Stimulated activated CD8-positive, alpha-beta memory T cell treated with anti-CD3 and anti-CD28 coated beads, Interleukin-15, amount 100 ng/mL, for 4 hours (primary cell): ENCODE measurements around the gene AGAP1.

Experiments
- DNase-seq, 2 donors: peaks; one replicate each; pipeline ENCODE4 v3.0.0-alpha.2; 2020; ENCODE audit warnings: low read depth in 2 of 2

Gene AGAP1

DNA sequence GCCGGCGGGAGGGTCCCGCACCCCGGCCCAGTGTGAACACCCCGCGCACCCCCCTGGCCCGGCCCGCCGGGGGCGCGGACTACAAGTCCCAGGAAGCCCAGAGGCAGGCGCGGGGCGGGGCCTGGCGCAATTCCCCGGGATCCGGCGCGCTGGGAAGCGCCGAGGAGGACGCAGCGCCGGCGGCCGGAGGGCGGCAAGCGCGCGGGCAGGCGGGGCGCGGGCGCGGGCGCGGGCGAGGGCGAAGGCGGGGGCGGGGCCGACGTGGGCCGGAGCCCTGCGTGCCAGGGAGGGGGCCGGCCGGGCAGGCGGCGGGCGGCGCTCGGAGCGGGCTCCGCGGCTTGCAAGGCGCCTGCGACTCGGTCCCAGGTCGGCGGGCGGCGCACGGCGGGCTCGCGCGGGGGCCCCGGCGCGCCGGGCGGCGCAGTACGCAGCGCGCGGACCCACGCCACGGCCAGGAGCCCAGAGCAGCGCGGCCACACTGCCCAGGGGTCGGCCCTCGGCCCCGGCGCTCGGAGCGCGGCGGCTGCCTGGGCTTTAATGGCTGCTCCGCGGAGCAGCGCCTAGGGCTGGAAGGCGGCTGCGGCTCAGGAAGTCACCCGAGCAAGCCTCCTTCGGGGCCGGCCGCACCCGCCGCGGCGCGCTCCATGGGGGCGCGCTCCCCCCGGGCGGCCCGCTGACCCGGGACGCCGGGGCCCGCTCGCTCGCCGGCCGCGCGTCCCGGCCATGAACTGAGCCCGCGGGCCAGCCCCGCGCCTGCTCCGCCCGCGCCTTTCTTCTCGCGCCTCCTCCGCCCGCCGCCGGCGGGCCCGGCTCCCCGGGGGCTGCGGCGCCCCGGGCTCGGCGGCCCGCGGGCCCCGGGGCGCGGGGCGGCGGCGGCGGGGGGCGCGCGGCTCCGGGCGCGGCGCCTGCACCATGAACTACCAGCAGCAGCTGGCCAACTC lies at the start of gene AGAP1:
Gene AGAP1, plus strand, starts transcription at position 269 of the 941 bp plus-strand sequence.
- no peak for DNase-seq

GRCh38 chr2:235444101-235444597 lies 49.7 kb upstream of the AGAP1 start:
- DNase-seq, result no peak

DNA sequence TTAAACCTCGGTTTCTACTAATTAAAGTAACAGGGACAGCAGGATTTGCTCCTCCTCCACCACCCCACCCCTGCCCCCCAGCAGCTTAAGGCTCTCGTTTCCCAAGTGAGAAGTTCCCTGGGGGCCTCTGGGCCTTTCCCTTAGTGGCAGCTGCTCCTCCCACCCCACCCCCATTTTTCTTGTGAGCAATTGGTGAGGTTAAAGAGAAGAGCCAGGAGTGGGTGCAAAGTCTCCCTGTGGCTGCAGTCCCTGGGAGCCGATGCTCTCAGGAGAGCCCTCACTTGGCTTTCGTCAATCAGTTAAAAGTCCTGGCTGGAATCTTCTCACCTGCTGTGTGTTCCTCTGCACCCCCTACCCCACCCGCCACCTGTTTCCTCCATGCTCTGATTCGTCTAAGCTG lies 48.7 kb upstream of the AGAP1 start:
- no peak for DNase-seq

- no peak for DNase-seq
These were observed 47.8 kb upstream of the AGAP1 start for GRCh38 chr2:235446082-235446481.

- DNase-seq, result no peak
These were observed 46.6 kb upstream of the AGAP1 start for GRCh38 chr2:235447210-235447609.

DNA sequence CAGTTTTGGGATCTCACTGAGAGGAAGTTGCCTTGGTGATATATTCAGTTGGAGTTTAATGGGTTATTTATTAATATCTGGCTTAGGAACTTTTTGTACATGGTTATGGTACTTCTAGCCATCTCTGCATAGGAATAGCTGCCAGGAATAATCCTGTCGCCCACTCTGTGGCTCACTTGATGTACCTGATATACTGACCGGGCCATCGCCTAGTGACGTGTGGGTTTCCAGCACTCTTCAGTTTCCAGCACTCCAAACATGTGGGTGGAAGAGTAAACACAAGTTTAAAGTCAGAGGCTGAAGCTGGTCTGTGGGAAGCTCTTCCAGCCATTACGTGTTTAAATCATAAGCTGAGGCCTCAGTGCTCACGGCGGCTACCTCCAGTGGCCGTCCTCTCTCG lies 44.3 kb upstream of the AGAP1 start:
- DNase-seq, result no peak

- DNase-seq, result no peak
These were observed 40.2 kb upstream of the AGAP1 start for GRCh38 chr2:235453605-235454151.

- no peak for DNase-seq
These were observed 35.0 kb upstream of the AGAP1 start for GRCh38 chr2:235458839-235459273.

DNA sequence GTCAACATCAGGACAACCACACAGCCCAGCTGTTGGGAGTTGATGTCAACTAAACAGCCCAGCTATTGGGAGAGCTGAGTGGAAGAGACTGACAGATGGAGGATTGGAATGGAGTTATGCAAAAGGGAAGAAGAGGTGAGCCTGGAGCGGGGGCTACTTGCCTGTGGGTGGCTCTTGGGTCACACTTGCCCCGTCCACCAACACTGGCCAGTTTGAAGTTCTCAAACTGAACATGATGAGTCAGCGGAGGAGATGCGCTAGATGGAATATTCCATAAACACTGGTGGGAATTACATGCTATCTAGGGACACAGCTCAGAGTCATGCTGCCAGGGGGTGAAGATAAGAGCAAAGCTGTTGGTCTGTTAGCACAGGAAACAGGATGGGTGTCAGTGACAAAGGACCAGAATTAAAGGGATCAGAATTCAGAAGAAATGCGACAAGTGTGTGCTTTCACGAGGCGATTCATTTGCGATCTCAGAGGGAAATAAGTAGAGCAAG lies 33.2 kb upstream of the AGAP1 start:
- DNase-seq, result no peak

DNA sequence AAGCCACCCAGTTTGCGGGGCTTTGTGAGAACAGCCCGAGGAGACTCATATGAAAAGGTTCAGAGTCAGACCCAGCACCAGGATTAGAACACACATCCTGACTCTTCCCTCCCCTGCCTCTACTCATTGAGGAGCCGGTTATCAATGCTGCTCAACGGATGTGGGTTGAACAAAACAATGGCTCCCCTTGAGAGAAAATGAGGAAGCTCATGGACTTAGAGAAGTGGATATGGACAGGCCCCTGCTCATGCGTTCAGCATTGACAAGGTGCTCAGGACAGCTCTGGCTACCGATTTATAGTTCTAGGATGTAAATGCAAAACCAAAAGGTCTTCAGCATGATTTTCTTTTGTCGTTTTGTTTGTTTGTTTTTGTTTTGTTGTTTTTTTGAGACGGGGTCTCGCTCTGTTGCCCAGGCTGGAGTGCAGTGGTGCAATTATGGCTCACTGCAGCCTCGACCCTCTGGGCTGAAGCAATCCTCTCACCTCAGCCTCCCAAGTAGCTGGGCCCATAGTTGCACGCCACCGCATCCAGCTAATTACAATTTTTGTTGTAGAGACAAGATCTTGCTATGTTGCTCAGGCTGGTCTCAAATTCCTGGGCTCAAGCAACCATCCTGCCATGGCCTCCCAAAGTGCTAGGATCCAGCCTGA lies 32.0 kb upstream of the AGAP1 start:
- DNase-seq, result no peak

- DNase-seq, result no peak
These were observed 31.4 kb upstream of the AGAP1 start for GRCh38 chr2:235462415-235462790.

- no peak for DNase-seq
These were observed 29.9 kb upstream of the AGAP1 start for GRCh38 chr2:235463893-235464292.

DNA sequence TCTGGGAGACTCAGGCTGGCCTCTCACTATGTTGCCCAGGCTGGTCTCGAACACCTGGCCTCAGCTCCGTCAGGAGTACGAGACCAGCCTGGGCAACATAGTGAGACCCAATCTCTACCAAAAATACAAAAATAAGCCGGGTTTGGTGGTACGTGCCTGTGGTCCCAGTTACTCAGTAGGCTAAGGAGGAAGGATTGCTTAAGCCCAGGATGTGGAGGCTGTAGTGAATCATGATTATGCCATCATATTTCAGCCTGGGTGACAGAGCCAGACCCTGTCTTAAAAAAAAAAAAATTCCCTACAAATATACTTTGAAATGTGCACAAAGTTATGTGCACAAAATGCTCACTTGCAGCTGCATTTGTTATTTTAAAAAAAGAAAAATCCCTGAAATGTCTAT lies 26.3 kb upstream of the AGAP1 start:
- no peak for DNase-seq

DNA sequence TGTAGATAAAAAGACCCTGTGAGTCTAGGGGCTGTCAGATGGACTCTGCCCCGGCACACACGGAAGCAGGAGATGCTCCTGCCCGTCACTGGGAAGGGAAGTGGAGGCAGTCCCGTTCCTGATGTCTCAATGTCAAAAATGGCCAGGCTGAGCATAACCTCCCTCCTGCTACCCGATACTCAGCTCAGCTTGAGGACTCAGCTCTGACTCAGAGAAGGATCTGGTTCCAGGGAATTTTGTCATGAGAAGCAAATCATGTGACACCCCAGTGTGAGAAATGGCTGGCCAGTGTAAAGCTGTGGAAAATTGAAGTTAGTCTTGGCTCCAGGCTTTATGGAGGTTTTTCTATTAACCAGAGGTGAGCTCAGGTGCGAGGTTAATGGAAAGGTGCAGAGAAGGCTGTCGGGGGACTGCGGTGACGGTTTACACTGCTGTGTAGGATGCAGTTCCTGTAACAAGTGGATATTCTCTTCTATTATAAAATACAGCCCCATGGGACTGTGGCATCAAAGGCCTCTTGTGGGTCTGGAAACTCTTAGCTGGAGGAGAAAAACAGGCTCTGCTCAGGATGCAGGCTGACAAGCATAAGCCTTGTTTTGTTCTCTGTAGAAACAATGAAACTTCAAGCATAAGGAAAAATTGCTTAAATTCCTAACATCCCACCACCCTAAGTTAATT lies 24.7 kb upstream of the AGAP1 start:
- no peak for DNase-seq

DNA sequence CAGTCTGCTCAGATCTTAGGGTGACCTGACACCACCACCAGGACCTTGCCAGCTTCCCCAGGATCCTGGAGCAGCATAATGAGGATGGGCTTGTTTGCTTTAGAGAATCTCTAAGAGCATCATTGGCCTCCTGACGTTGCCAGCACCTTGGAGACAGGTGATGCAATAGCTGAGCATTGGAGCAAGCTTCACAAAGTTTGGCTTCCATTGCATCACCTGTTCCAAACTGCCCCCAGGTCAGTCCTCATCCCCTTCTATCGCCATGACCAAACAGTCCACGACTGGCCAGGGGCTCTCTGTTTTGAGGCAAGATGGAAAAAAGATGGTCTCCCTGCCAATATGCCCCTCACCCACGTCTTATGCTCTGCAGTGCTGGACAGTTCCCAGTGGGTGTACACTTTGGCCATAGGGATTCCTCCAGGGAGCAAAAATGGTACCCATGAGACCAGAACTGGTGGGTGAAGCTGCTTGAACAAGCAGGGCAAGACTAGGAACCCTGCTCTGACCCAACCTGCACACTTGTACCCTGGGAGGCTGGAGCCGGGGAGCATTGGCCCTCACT lies 22.6 kb upstream of the AGAP1 start:
- DNase-seq, result no peak

- no peak for DNase-seq
These were observed 21.4 kb upstream of the AGAP1 start for GRCh38 chr2:235472443-235472842.

DNA sequence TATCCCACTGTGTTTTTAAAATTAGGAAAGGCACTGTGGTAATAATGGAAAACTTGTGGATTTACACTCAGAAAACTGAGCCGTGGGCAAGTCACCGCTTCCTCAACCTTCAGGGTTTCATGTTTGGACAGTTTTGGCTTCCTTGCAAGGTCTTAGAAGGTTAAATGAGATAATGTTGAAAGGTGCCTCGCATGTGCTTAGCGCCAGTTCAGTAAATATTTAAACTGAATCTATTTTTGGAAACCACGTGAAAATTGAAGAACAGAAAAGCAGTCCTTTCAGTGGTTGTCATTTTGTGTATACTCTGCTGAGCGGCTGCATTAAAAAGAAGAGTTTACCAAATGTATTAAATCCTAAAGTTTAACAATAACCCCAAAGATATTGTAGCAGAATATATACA lies 15.2 kb upstream of the AGAP1 start:
- no peak for DNase-seq

DNA sequence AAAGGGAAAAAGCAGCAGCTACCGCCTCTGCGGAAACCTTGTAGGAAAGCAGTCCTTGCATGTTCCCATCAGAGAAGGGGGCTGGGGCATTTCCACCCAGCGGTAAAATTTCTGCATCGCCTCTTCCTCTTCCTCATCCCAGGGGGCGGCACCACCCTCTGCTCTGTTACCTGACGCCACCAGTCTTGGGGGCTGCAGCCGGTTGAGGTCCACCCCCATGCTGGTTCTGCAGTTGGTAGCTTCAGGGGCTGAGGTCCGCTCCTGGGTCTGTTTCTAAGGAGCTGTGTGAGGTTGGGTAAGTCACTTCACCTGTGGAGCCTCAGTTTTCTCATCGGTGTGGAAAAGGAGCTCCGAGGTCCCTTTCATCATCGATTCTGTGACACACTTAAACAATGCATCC lies 14.2 kb upstream of the AGAP1 start:
- DNase-seq, result no peak

DNA sequence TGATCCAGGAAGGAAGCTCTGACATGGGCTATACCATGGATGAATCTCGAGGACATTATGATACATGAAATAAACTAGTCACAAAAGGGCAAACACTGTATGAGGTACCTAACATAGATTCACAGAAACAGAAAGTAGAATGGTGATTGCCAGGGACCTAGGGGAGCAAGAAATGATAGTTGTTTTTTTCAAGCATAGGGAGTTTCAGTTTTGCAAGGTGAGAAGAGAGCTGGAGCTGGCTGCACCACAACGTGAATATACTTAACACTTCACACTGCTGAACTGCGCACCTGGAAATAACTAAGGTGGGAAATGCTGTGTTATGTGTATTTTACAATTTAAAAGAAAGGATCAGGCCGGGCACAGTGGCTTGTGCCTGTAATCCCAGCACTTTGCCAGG lies 13.2 kb upstream of the AGAP1 start:
- no peak for DNase-seq

- no peak for DNase-seq
These were observed 10.5 kb upstream of the AGAP1 start for GRCh38 chr2:235483313-235483712.

DNA sequence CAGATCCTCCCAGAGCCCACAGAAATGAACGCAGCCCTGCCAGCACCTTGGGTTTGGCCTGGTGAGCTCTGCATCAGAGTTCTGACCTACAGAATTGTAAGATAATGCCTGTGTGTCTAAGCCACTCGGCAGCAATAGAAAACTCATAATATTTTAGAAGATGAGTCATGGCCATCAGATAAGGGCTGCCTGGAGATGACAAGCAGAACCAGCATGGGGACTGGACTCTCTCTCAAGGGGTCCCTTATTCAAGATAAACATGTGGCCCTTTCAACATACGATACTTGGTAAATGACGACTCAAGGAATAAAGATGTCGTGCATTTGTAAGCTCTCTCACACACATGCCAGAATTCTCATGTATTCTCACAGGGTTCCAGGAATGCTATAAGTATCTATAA lies 8.5 kb upstream of the AGAP1 start:
- no peak for DNase-seq

DNA sequence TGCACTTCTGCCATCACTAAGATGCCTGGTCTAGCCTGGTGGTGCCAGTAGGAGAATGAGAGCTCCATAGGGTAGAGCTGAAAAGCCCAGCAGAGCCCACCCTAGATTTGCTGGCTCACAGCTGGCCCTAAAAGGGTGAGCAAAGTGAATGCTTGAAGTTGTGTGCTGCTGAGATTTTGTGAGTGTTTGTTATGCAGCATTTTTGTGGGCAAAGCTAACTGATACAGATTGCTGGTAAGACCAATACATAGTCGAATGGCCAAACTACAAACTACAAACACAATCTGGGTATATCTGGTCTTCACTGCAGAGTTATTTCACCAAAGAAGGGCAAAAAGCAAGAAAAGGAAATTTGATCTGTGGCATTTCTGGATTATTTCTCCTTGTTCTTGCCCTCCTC lies 7.1 kb upstream of the AGAP1 start:
- no peak for DNase-seq
